H1 (cell line): Measurements from ENCODE around the gene R3HDM2. TPM values are rescaled to one million over a fixed set of nuclear protein-coding genes. Genes with fewer than 3 reads are reported as not detected.

Experiments
- BCL11A ChIP-seq, 2 experiments: IDR thresholded peaks; one replicate each; pipeline ENCODE4 v1.6.1; 2011; ENCODE audit warnings: low read depth in 2 of 2, low read length in 2 of 2, mild to moderate bottlenecking in 2 of 2
- CBX8 ChIP-seq: fragments of 300-800, 300-1000 bp; sonication (generic); IDR thresholded peaks from 2 replicates; pipeline ENCODE4 v1.7.1; 2016; ENCODE audit warnings: low read depth, low read length, borderline replicate concordance
- CHD7 ChIP-seq: fragments of 300-600 bp; sonication (generic); IDR thresholded peaks from 2 replicates; pipeline ENCODE4 v1.7.1; 2012; ENCODE audit warnings: low read length, moderate library complexity, mild to moderate bottlenecking, inconsistent platforms; ENCODE audit not compliant: insufficient replicate concordance
- EGR1 ChIP-seq: IDR thresholded peaks from 2 replicates; pipeline ENCODE4 v1.6.1; 2011; ENCODE audit warnings: low read depth, low read length, borderline replicate concordance
- HDAC6 ChIP-seq: IDR thresholded peaks from one replicate; pipeline ENCODE4 v1.7.1; 2012; ENCODE audit warnings: low read depth, mild to moderate bottlenecking, inconsistent platforms, low read length, moderate library complexity
- JUND ChIP-seq: IDR thresholded peaks from 2 replicates; pipeline ENCODE4 v1.6.1; 2011; ENCODE audit warnings: mild to moderate bottlenecking, improper control_type of control experiment, low read length
- KDM1A ChIP-seq: fragments of 200-600, 300-600 bp; sonication (generic); IDR thresholded peaks from 2 replicates; pipeline ENCODE4 v1.7.1; 2016; ENCODE audit warnings: mild to moderate bottlenecking, low read length, borderline replicate concordance
- RFX5 ChIP-seq: IDR thresholded peaks from 2 replicates; pipeline ENCODE4 v1.6.1; 2011; ENCODE audit warnings: low read depth, low read length, improper control_type of control experiment, borderline replicate concordance
- SUZ12 ChIP-seq: fragments of 200-600 bp; sonication (generic); IDR thresholded peaks from 2 replicates; pipeline ENCODE4 v1.6.1; 2012; ENCODE audit warnings: mild to moderate bottlenecking, inconsistent platforms, low read length, moderate library complexity, mixed read lengths
- TAF7 ChIP-seq: optimal IDR thresholded peaks from 2 replicates; pipeline ENCODE3; 2011; ENCODE audit warnings: low read depth, mild to moderate bottlenecking, inconsistent platforms, low read length, moderate library complexity, borderline replicate concordance
- USF2 ChIP-seq: IDR thresholded peaks from 2 replicates; pipeline ENCODE4 v1.6.1; 2011; ENCODE audit warnings: low read length, improper control_type of control experiment
- polyA plus RNA-seq, 7 experiments: library from polyadenylated mRNA; depleted of rRNA in 3 of 7; stranded (reverse) in 5 of 7; unstranded in 2 of 7; fragments of >200 nt in 5 of 7; fragments of 200-250 nt in 2 of 7; gene quantifications; 1 replicate in 5 of 7; 2 replicates in 1 of 7; 4 replicates in 1 of 7; pipeline versions ENCODE4 v1.2.1 to v1.2.3, GENCODE V29; 2011 to 2013; ENCODE audit warnings: missing spikeins in 2 of 7, mixed read lengths in 2 of 7
- total RNA-seq: library from RNA; stranded (reverse); fragmentation: NEBNext Ultra II Directional; extraction: Animal tissue kit (Norgen Biotek cat#: 25700); gene quantifications from 2 replicates; pipeline ENCODE4 v1.2.1, GENCODE V29; 2021

Gene R3HDM2
- total and polyA plus RNA-seq, 2 of the 8 experiments (the other 6 are each of a cell fraction or from before 2014, with no cell fraction given), result 25.6 to 27.0 TPM

- no peak for TF ChIP-seq CHD7
- TF ChIP-seq CBX8, result no peak
- no peak for TF ChIP-seq EGR1
- no peak for TF ChIP-seq SUZ12
- no peak for TF ChIP-seq JUND
- no peak for TF ChIP-seq HDAC6
- no peak for TF ChIP-seq TAF7
- TF ChIP-seq BCL11A (IDR thresholded peaks at IDR 0.05; ENCODE audit: low read depth in 2 of 2, low read length in 2 of 2), result no peak
- no peak for TF ChIP-seq RFX5
- TF ChIP-seq KDM1A, result no peak
- no peak for TF ChIP-seq USF2
These were observed 72.2 kb downstream of the R3HDM2 start (continued) for GRCh38 chr12:57358646-57359045.
